ENCODE data around the gene ARHGAP26. TPM values are rescaled to one million over a fixed set of nuclear protein-coding genes. Genes with fewer than 3 reads are reported as not detected.

Gene ARHGAP26
- total and polyA plus RNA-seq, 2 donors (not counting 3 experiments of a cell fraction or from before 2014, with no cell fraction given): 3.1 to 16.2 TPM

DNA sequence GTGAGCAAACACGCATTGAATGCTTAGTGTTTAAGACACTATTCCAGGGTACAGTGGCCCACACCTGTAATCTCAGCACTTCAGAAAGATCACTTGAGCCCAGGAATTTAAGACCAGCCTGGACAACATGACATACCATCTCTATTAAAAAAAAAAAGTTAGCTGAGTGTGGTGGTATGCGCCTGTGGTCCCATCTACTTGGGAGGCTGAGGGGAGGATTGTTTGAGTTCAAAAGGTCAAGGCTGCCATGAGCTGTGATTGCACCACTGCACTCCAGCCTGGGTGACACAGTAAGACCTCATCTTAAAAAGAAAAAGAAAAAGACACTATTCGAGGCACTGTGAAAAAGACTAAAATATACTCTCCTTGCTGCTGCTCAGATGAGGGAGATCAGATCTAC, 392.6 kb downstream of the ARHGAP26 start:
- intact Hi-C loops (cut with micrococcal nuclease): no loop called here
- no peak overlapping the region for H3K4me3 ChIP-seq (replicated peaks in 1 of 3; ENCODE audit: insufficient read depth in 1 of 3, low read depth in 1 of 3, low read length in 3 of 3)
- H3K4me1 ChIP-seq (ENCODE audit: control insufficient read depth, extremely low read depth, insufficient read depth, low read length): no peaks in the 10 kb centered on the region
- dilution Hi-C loops (cut with MboI; ENCODE audit: extremely low pct_ligation_motif_present, low sequenced_read_pairs): no loop called here
- no peaks in the 10 kb centered on the region for H3K9me1 ChIP-seq (replicated peaks; ENCODE audit: control insufficient read depth, extremely low read depth, insufficient read depth, low read length)
- H3K27ac ChIP-seq (ENCODE audit: insufficient read depth, low read depth, low read length): no peak overlapping the region
- H3K9me3 ChIP-seq (replicated peaks; ENCODE audit: control insufficient read depth, insufficient read depth, low read length): no peaks in the 10 kb centered on the region
- FAIRE-seq (no peak), DNase-seq (ENCODE audit: low read depth, low spot score) (no peak)
- ChIA-PET POLR2A (no interaction called here), CTCF (interaction anchor here (1.5 kb wide), 1 partner anchor 26 kb away, joined by 3 read pairs; no protein-coding TSS in a partner anchor)
- no peaks in the 10 kb centered on the region for H4K20me1 ChIP-seq (replicated peaks; ENCODE audit: control insufficient read depth, extremely low read depth, insufficient read depth, low read length)
- TF ChIP-seq POLR2A (IDR thresholded peaks at IDR 0.05; ENCODE audit: low read depth, low read length) (no peak), EZH2 (IDR thresholded peaks at IDR 0.05; ENCODE audit: borderline replicate concordance, low read depth, low read length, severe bottlenecking) (no peak), POLR2AphosphoS5 (IDR thresholded peaks at IDR 0.05; ENCODE audit: insufficient read depth, low read depth, low read length) (no peak), JUN (IDR thresholded peaks at IDR 0.05; ENCODE audit: borderline replicate concordance, insufficient read depth, insufficient read length, low read depth) (no peak), GATA2 (IDR thresholded peaks at IDR 0.05; ENCODE audit: insufficient read depth, insufficient read length, low read depth, low read length) (no peak), MYC (IDR thresholded peaks at IDR 0.05; ENCODE audit: low read depth, low read length) (no peak), FOS (IDR thresholded peaks at IDR 0.05; ENCODE audit: borderline replicate concordance, insufficient read depth, low read length) (no peak)
- TF ChIP-seq, protein P1, sequence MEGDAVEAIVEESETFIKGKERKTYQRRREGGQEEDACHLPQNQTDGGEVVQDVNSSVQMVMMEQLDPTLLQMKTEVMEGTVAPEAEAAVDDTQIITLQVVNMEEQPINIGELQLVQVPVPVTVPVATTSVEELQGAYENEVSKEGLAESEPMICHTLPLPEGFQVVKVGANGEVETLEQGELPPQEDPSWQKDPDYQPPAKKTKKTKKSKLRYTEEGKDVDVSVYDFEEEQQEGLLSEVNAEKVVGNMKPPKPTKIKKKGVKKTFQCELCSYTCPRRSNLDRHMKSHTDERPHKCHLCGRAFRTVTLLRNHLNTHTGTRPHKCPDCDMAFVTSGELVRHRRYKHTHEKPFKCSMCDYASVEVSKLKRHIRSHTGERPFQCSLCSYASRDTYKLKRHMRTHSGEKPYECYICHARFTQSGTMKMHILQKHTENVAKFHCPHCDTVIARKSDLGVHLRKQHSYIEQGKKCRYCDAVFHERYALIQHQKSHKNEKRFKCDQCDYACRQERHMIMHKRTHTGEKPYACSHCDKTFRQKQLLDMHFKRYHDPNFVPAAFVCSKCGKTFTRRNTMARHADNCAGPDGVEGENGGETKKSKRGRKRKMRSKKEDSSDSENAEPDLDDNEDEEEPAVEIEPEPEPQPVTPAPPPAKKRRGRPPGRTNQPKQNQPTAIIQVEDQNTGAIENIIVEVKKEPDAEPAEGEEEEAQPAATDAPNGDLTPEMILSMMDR (IDR thresholded peaks at IDR 0.05; ENCODE audit: extremely low read depth in 1 of 2, insufficient read depth in 1 of 2, low read depth in 1 of 2, low read length in 2 of 2): no peak
- TF ChIP-seq, protein P2, sequence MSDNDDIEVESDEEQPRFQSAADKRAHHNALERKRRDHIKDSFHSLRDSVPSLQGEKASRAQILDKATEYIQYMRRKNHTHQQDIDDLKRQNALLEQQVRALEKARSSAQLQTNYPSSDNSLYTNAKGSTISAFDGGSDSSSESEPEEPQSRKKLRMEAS (IDR thresholded peaks at IDR 0.05; ENCODE audit: insufficient read depth, insufficient read length): no peak
- no TSS peak for BruUV-seq (replicated peaks)
- no peaks in the 10 kb centered on the region for H3K79me2 ChIP-seq (ENCODE audit: control insufficient read depth, insufficient read depth, low read length)
- no peaks in the 10 kb centered on the region for H3K36me3 ChIP-seq (ENCODE audit: control insufficient read depth in 2 of 2, extremely low read depth in 1 of 2, insufficient read depth in 2 of 2, low read length in 2 of 2)
- H3K4me2 ChIP-seq (ENCODE audit: insufficient read depth, low read length): no peak overlapping the region
- H3K27me3 ChIP-seq (ENCODE audit: control insufficient read depth in 2 of 2, insufficient read depth in 2 of 2, low read length in 2 of 2): no peaks in the 10 kb centered on the region
- no peak overlapping the region for H2AFZ ChIP-seq (ENCODE audit: low read depth, low read length)
- no peak overlapping the region for H3K9ac ChIP-seq (replicated peaks; ENCODE audit: extremely low read depth, insufficient read depth, low read length)
